Measurements from ENCODE around the gene ASTL.

The ASTL gene

GRCh38 chr2:96124406-96125265 is 13.7 kb downstream of the ASTL start:
- no peak for DNase-seq

- DNase-seq: no peak
These were observed 14.4 kb downstream of the ASTL start for GRCh38 chr2:96123936-96124335.

- DNase-seq: no peak
These were observed 15.0 kb downstream of the ASTL start for GRCh38 chr2:96123290-96123689.

GRCh38 chr2:96122391-96122790 is 15.9 kb downstream of the ASTL start:
- DNase-seq: no peak

- no peak for DNase-seq
These were observed 16.9 kb downstream of the ASTL start for GRCh38 chr2:96121414-96121813.

GRCh38 chr2:96120991-96121390 is 17.3 kb downstream of the ASTL start:
- DNase-seq: no peak

GRCh38 chr2:96120091-96120720 is 18.1 kb downstream of the ASTL start:
- no peak for DNase-seq

- no peak for DNase-seq
These were observed 18.9 kb downstream of the ASTL start for GRCh38 chr2:96119389-96119751.

GRCh38 chr2:96118698-96119388 is 19.5 kb downstream of the ASTL start:
- DNase-seq: no peak

GRCh38 chr2:96117701-96118588 is 20.4 kb downstream of the ASTL start:
- no peak for DNase-seq

- peak; percentile 64 to 68 for DNase-seq
These were observed 21.3 kb downstream of the ASTL start for GRCh38 chr2:96116879-96117533.

GRCh38 chr2:96116424-96116878 is 21.9 kb downstream of the ASTL start, which contains the start of gene ADRA2B:
Gene ADRA2B (minus strand): TSS chr2:96116571. CDS start chr2:96116149, 422 bp downstream.
- peak; percentile 78 to 79 for DNase-seq

- DNase-seq: no peak
These were observed 22.5 kb downstream of the ASTL start for GRCh38 chr2:96115631-96116423.

GRCh38 chr2:96114903-96115581 is 23.3 kb downstream of the ASTL start:
- DNase-seq: no peak

GRCh38 chr2:96114546-96114902 is 23.8 kb downstream of the ASTL start:
- no peak for DNase-seq

GRCh38 chr2:96113951-96114350 is 24.4 kb downstream of the ASTL start:
- no peak for DNase-seq

GRCh38 chr2:96113367-96113677 is 25.0 kb downstream of the ASTL start:
- DNase-seq: peak; percentile 26 to 32

GRCh38 chr2:96112501-96113366 is 25.6 kb downstream of the ASTL start:
- DNase-seq: no peak

GRCh38 chr2:96111823-96112500 is 26.3 kb downstream of the ASTL start:
- no peak for DNase-seq

Measured in activated CD4-positive, alpha-beta T cell treated with anti-CD3 and anti-CD28 coated beads, Interleukin-2, amount 50 U/mL, for 48 hours (primary cell).